ENCODE data around the gene CIAO3.
"Not testable (repeated sequence)": the region's sequence is repeated elsewhere in the genome, so short reads cannot be mapped to it uniquely, and the experiment has no call there.

The CIAO3 gene

DNA sequence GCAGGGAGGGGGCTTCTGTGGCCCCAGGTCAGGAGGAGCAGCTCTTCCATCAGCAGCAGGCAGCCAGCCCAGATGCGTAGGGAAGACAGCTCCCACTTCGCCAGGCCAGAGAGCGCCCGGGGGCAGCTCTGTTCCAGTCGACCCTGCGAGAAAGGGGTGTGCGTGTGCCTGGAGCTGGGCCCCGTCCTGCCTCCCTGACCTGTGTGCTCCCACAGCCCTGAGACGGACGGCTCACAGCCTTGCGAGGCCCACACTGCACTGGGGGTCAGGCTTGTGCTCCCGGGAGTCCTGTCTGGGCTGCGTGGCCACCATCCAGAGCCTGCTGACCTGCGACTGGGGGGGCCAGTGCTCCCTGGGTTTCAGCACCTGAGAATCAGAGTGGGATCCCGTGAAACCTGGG is 19.3 kb upstream of the CIAO3 start:
- DNase-seq (ENCODE audit: low spot score): no peak

DNA sequence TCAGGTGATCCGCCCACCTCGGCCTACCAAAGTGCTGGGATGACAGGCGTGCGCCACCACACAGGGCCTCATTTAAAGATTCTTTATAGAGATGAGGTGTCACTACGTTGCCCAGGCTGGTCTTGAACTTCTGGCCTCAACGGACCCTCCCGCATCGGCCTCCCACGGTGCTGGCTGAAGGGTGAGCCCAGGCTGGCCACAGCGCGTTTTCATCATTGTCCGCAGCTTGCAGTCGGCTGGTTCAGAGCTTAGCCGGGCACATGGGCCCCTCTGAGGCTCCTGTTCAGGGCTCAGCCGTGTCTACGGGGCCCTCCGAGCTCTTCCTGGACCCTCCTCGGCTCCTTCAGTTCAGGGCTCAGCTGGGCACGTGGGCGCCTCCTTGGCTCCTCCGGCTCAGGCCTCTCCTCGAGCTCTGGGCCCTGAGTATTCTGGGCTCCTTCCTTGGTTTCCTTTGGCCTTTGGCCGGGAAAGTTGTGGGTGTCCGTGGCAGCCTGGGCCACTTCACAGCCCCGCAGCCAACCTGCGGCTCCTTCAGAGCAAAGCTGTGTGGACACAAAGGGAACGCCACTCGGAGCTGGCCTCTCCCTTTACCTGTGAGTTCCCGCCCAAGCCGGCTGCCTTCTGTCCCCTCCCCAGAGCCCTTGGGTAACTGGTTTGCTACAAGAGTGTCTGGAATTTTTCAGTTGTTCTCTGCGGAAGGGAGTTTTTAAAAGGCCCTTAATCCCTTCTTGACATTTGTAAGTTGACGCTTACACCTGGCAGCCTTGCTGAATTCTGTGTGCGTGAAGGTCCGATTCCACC is 18.5 kb upstream of the CIAO3 start:
- DNase-seq (ENCODE audit: low spot score): no peak

DNA sequence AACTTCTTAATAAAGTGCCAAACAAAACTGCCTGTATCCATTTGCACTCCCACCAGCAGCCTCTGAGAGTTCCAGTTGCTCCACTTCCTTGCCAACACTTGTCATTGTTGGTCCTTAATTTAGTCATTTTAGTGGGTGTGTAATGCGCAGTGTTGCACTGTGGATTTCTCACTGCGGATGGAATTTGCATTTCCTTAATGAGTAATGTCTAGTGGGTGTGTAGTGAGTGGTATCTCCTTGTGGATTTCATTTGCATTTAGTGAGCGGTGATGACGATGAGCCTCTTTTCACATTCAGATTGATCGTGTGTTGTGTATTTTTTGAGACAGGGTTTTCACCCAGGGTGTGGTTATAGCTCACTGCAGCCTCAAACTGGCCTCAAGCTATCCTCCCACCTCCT is 15.6 kb upstream of the CIAO3 start:
- DNase-seq (ENCODE audit: low spot score): no peak

DNA sequence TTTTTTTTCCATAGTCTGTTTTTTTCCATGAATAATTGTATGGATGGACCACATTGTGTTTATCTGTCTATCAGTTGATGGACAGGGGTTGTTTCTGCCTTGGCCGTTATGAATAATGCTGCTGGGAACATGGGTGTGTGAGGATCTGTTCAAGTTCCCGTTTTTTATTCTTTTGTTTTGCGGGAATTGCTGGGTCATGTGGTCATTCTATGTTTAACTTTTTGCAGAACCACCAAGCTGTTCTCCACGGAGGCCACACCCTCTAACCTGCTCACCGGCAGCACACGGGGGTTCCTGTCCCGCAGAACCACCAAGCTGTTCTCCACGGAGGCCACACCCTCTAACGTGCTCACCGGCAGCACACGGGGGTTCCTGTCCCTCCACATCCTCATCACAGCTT is 13.9 kb upstream of the CIAO3 start:
- DNase-seq (ENCODE audit: low spot score): no peak

DNA sequence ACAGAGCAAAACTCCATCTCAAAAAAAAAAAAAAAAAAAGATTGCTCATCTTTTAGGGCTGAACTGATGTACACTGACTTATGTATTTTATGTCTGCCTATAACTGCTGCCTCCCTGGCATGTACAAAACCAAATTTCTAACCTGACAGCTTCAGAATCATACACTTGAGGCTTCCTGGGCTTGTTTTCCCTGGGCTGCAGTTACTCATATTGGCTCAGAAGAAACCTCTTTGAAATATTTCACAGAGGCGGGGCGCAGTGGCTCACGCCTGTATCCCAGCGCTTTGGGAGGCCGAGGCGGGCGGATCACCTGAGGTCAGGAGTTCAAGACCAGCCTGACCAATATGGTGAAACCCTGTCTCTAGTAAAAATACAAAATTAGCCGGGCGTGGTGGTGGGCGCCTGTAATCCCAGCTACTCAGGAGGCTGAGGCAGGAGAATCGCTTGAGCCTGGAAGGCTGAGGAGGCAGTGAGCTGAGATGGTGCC is 13.4 kb upstream of the CIAO3 start:
- DNase-seq (ENCODE audit: low spot score): not testable (repeated sequence)

DNA sequence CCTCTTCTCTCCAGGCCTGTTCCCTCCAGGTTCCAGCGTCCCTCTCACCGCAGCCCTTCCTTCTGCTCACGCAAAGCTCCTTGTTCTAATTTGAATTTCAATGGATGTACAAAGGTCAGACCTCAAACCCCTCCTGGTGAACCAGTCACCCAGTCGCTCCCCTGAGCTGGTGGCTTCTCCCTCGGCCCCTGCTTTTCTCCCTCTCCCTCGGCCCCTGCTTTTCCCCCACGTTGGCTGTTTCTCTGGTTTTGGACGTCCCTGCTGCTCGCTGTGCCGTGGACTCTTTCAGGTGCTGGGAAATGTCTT is 11.2 kb upstream of the CIAO3 start:
- DNase-seq (ENCODE audit: low spot score): no peak

DNA sequence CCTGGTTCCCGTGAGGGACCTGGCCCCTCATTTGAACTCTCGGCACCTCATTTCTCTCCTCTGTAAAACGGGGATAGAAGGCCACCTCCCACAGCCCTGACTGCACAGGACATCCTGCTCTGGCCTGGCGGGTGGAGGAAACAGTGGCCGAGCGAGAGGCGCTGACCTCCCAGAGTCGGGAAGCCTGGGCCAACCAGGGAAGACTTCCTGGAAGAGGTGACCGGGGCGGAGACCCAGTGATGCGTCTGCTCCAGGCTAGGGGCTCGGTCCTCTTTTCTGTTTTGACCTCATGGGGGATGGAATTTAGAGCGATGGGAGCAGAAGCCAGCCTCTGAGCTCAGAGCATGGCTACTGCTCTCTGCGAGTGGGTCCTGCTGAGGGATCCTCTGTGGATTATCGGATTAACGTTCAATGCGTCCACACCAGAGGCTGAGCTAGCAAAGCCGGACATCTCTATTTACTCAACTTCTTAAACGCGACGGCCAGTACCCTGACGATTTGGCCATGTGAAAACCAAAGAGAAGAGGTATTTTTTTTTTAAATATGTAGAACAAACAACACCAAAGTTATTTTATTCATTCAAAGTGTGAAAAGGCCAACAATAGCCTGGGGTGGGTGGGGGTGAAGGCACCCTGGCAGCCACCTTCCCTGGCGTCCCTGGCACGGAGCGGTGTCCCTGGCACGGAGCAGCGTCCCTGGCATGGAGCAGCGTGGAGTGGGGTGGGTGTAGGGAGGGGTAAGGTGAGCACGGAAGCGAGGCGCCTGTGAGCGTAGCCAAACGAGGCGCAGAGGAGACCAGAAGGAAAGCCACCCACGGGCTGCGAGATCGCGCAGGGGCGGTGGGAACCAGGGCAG is 10.6 kb upstream of the CIAO3 start:
- no peak for DNase-seq (ENCODE audit: low spot score)

DNA sequence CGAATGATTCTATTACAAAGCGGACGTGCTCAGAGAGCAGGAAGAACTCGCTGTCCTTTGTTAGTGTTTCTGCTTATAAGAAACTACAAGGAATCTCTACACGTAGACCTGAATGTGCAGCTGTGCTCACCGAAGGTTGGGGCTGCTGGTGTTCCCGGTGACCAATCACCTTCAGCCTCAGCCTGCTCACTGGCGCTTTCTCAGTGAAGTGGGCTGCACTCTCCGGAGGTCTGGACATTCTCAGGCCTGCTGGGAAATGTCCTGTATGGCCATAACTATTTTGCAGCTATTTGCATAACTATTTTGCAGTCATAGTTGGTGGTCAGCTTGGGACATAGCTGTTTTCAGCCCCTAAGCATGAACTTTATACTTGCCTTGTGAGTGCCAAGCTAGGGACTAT is 9.7 kb upstream of the CIAO3 start:
- DNase-seq (ENCODE audit: low spot score): no peak

DNA sequence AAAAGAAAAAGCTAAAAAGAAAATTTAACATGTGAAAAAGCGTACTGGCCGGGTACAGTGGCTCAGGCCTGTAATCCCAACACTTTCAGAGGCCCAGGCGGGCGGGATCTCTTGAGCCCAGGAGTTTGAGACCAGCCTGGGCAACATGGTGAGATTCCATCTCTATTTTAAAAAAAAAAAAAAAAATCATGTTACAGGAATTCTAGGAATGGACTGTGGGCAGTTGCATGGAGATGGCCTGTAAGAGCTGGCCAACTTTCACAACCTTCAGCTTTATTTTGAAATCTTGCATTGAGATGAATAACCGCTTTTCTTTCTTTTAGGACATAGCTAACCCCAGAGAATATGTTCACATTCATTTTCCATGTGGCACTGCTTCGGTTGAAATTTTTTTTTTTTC is 8.2 kb upstream of the CIAO3 start:
- DNase-seq (ENCODE audit: low spot score): no peak

DNA sequence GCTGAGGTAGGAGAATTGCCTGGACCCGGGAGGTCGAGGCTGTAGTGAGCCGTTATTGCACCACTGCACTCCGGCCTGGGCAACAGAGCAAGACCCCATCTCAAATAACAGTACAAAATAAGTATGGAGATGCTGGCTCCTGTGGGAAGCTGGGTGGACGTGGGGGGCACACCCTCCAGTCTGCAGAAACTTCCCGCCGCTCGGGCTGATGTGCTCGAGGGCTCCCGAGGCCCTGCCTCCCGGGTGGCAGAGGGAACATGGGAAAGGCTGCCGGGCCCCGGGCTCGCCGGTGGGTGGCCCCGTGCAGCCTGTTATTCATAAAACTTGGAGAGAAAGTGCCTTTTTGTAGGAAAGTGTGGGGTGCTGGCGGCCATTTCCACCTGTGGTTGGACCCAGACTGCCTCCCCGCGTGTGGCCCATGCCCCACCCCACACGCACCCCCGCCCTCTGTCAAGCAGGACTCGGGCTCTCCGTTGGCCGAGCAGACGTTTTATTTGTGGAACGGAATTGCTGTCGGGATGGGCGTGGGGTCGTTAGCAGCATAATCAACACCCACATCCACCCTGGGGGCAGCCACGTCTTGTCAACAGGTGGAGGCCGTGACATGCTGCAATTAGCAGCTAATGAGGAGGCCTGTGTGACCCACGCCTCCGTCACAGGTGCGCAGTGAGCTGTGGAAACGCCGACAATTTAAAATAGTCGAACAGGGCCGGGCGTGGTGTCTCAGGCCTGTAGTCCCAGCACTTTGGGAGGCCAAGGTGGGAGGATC is 7.4 kb upstream of the CIAO3 start:
- DNase-seq (ENCODE audit: low spot score): no peak

DNA sequence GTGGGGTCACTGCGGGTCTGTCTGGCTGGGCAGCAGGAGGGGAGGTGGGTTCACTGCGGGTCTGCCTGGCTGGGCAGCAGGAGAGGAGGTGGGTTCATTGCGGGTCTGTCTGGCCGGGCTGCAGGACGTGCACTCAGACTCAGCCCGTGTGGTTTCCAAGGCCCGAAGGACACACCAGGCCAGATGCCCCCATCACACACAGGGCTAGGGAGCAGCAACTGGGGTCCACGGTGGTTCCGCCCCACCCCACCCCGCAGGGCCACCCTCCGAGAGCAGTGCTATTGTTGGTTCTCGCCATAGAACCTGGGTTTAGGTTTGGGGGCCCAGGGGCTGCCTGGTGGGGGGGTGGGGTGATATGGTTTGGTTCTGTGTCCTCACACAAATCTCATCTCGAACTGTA is 5.8 kb upstream of the CIAO3 start:
- DNase-seq (ENCODE audit: low spot score): no peak

DNA sequence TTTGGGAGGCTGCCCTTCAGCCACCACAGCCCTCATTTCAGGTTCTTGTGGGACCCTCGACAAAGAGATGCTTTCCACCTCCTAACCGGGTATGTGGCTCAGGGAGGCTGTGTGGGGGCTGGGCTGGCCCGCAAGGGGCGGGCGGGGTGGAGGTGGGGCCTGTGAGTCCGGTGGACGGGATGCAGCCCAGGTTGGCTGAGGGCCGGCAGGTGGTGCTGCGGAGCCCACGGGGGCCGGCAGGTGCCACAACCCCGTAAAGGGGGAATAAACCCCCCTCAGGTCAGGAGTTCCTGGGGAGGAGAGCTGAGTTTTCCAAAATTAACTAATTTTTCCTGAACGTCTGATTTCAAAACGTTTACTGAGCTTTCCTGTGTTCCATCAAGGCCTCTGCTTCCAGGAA is 4.9 kb upstream of the CIAO3 start:
- peak; percentile 56 for DNase-seq (ENCODE audit: low spot score)

DNA sequence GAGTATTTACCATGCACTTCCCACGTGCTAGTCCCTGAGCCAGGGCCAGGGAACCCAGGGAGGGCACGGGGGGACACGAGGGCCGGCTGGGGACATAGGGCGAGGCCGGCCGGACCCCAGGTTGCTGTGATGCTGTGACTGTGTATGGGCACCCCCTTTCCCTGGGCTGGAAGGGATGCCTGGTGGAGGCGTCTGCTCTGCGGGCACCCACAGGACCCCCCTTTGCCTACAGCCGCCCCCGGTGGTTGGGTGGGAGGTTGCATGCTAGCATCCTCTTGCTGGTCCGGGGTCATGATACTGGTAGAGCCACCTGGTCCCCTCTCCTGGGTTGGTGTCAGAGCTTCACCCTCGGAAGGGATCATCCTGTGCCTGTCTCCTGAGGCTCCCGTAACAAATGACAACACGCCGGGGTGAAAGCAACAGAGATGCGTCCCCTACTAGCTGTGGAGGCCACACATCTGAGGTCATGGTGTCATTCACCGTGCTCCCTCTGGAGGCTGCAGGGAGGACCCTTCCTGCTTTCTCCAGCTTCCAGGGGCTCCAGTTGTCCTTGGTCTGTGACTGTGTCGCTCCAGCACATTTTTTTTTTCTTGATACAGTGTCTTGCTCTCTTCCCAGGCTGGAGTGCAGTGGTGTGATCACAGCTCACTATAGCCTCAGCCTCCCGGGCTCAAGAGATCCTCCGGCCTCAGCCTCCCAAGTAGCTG is 3.1 kb upstream of the CIAO3 start:
- peak; percentile 59 for DNase-seq (ENCODE audit: low spot score)

DNA sequence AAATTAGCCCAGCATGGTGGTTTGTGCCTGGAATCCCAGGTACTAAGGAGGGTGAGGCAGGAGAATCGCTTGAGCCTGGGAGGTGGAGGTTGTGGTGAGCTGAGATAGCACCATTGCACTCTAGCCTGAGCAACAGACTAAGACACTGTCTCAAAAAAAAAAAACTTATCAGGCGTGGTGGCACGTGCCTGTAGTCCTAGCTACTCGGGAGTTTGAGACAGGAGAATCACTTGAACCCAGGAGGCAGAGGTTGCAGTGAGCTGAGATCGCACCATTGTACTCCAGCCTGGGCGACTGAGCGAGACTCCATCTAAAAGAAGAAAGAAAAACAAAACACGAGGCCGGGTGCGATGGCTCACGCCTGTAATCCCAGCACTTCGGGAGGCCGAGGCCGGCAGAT is 2.1 kb upstream of the CIAO3 start:
- not testable (repeated sequence) for DNase-seq (ENCODE audit: low spot score)

DNA sequence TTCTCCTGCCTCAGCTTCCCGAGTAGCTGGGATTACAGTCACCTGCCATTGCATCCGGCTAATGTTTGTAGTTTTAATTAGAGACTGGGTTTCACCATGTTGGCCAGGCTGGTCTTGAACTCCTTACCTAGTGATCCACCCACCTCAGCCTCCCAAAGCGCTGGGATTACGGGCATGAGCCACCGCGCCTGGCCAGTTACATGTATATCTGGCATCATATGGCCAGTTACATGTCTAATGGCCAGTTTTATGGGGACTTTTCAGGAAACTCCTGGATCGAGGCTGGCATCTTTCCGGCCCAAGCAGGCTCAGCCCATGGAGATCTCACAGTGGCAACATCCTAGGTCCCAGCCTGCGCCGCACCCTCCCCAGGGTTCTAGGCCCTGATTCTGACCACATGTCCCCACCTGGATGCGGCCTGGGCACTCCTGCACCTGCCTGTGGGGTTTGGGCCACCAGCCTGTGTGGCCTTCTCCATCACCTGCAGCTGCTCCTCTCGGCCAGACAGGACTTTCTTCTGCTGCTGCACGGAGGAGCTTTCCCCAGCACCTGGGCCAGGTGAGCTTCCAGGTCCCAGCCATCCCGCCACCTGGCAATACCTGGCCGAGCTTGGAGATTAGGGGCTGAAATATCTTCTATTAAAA is 1.3 kb upstream of the CIAO3 start:
- DNase-seq (ENCODE audit: low spot score): no peak

DNA sequence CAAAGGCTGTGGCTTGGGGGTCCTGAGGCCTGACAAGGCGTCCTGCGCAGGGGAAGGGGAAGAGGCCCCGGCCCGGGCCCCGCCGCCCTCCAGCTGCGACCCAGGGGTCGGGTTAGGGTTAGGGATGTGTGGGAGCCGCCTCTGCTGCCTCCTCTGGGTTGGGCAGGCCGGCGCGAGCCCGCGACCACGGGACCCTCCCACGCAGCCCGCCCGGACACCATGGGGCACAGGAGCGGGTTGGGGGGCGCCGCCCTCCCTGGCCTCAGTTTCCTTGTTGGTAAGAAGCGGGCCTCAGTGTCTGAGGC is 386 bp downstream of the CIAO3 start:
- no peak for DNase-seq (ENCODE audit: low spot score)

DNA sequence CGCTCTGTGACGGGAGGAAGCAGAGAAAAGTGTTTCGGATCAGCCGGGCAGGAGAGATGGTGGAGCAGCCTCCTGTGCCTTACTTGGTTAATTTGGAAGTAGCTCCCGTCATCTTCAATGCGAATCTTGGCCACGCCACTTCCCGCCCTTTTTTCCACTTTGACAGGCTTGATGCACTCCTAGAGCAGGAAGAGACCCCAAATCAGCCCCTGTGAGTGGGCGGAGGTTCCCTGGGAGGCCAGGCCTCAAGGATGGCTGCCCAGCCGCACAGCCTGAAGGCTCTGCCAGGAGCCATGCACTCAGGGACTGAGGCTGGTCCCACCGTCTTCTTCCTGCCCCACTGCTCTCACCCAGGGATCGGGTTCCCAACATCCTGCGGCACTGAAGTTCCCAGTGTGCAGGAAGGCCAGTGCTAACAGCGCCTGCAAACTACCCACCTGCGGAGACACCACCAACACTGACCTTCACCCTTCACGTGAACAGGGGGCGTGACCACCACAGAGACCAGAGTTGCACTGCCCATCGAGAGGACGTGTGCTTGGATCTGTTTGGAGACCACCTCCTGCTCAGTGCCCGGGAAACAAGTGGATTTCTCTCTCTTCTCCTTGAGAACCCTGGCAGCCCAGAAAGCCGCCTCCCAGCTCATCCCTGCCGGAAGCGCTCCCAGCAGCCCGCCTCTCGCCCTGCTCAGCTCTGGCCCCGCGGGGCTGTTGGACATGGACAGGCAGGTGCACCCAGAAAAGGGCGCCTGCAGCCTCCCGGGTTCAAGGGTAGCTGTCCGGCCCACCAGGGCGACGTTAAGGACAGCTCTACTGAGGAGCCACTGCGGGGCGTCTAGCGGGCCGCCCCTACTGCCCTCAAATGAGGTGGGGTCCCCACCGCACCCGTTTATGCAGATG is 988 bp downstream of the CIAO3 start:
- no peak for DNase-seq (ENCODE audit: low spot score)

DNA sequence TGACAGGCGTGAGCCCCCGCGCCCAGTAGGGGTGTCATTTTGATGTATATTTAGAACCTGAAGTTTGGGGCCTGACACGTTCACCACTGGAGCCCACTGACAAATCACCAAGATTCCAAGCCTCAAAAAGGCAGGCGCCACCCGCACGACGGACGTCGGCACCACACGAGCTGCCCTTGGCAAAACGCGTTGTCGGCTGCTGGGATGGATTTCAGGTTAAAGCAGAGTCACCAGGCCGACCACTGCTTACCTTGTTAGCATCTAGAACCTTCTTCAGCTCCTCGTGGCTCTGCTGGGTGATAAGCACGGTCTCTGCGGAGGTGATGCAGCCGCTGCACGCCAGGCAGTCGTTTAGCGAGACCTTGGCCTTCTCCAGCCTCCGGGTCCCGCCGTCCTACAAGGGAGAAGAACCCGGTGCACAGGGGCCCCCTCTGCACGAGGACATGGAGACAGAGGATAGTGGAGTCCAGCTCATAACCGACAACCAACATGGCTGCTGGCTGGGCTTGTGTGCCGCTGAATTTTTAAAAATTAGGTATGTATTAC is 3.8 kb downstream of the CIAO3 start:
- no peak for DNase-seq (ENCODE audit: low spot score)

DNA sequence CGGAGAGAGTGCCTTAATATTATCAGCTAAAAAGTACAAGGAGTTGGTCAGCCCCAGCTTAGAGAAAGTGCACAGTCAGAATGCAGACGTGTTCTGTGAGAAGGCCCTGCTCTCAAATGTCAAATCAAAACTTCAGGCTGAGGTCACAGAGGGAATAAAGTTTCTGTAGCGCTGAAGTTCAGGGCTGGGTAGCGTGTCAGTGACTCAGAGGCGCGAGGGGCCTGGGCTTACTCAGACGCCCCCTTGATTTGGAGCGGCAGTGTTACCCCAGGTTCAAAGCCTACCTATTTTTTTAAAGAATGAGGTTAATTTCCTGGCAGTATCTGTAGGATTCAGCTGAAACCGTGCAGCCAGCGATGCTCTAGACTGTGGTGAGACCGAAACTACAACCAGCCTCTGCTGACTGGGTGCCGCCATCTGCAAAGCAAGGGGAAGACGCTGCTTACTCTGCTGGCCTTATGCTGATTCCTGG is 4.8 kb downstream of the CIAO3 start:
- DNase-seq (ENCODE audit: low spot score): no peak
